SK-N-SH treated with all-trans-retinoic acid at 6 μM for 48 hours (cell line): Measurements from ENCODE around the gene PMEPA1.

Source experiments
- ARNTL ChIP-seq: fragments of 450-650 bp; formaldehyde crosslinking; IDR thresholded peaks from 2 replicates; pipeline ENCODE4 v1.5.0; 2020; ENCODE audit warnings: low read depth, mild to moderate bottlenecking, moderate library complexity, borderline replicate concordance
- CSDC2 ChIP-seq: fragments of 250-450 bp; sonication (Bioruptor Pico); IDR thresholded peaks from 2 replicates; pipeline ENCODE4 v1.5.0; 2020; ENCODE audit warnings: mild to moderate bottlenecking, moderate library complexity
- RARB ChIP-seq: fragments of 250-450 bp; sonication (Bioruptor Pico); IDR thresholded peaks from 2 replicates; pipeline ENCODE4 v1.8.0; 2021; ENCODE audit warnings: mild to moderate bottlenecking, moderate library complexity
- ZC3H10 ChIP-seq: fragments of 250-450 bp; sonication (Bioruptor Pico); IDR thresholded peaks from 2 replicates; pipeline ENCODE4 v1.5.1; 2021; ENCODE audit warnings: mild to moderate bottlenecking, moderate library complexity
- ZFP30 ChIP-seq: fragments of 450-650 bp; formaldehyde crosslinking; IDR thresholded peaks from 2 replicates; pipeline ENCODE4 v1.5.0; 2022; ENCODE audit warnings: mild to moderate bottlenecking, moderate library complexity
- ZNF70 ChIP-seq: fragments of 450-650 bp; formaldehyde crosslinking; IDR thresholded peaks from 2 replicates; pipeline ENCODE4 v1.5.0; 2020; ENCODE audit warnings: mild to moderate bottlenecking, moderate library complexity
- ZNF8 ChIP-seq: fragments of 450-650 bp; formaldehyde crosslinking; IDR thresholded peaks from 2 replicates; pipeline ENCODE4 v1.5.0; 2020; ENCODE audit warnings: mild to moderate bottlenecking, moderate library complexity

DNA sequence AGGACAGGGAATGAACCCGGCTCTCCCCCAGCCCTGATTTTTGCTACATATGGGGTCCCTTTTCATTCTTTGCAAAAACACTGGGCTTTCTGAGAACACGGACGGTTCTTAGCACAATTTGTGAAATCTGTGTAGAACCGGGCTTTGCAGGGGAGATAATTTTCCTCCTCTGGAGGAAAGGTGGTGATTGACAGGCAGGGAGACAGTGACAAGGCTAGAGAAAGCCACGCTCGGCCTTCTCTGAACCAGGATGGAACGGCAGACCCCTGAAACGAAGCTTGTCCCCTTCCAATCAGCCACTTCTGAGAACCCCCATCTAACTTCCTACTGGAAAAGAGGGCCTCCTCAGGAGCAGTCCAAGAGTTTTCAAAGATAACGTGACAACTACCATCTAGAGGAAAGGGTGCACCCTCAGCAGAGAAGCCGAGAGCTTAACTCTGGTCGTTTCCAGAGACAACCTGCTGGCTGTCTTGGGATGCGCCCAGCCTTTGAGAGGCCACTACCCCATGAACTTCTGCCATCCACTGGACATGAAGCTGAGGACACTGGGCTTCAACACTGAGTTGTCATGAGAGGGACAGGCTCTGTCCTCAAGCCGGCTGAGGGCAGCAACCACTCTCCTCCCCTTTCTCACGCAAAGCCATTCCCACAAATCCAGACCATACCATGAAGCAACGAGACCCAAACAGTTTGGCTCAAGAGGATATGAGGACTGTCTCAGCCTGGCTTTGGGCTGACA is 60.8 kb downstream of the PMEPA1 start:
- TF ChIP-seq RARB (CRISPR knock-in tag) (no peak), ZNF70 (no peak), ZNF8 (CRISPR knock-in tag) (no peak), ZFP30 (CRISPR knock-in tag) (no peak), CSDC2 (CRISPR knock-in tag) (no peak), ARNTL (CRISPR knock-in tag) (no peak), ZC3H10 (CRISPR knock-in tag) (no peak)
